ENCODE results near the gene OCIAD2.
"Not testable (repeated sequence)": the region's sequence is repeated elsewhere in the genome, so short reads cannot be mapped to it uniquely, and the experiment has no call there.

The OCIAD2 gene

DNA sequence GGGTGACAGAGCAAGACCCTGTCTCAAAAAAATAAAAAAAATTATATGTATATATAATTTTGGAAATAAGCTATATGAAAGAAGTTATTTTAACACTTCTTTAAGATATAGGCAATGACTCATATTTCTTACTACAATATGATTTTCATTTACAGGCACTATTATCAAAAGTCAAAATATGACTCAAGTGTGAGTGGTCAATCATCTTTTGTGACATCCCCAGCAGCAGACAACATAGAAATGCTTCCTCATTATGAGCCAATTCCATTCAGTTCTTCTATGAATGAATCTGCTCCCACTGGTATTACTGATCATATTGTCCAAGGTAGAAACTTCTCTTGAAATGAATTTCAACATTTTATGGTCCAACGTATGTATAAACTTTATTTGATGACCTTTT, 54.9 kb downstream of the OCIAD2 start:
- DNase-seq = no peak

- not testable (repeated sequence) for DNase-seq
Observed at GRCh38 chr4:48848799-48849198, 57.8 kb downstream of the OCIAD2 start.

- DNase-seq = no peak
Observed at GRCh38 chr4:48844843-48845242, 61.7 kb downstream of the OCIAD2 start.

DNA sequence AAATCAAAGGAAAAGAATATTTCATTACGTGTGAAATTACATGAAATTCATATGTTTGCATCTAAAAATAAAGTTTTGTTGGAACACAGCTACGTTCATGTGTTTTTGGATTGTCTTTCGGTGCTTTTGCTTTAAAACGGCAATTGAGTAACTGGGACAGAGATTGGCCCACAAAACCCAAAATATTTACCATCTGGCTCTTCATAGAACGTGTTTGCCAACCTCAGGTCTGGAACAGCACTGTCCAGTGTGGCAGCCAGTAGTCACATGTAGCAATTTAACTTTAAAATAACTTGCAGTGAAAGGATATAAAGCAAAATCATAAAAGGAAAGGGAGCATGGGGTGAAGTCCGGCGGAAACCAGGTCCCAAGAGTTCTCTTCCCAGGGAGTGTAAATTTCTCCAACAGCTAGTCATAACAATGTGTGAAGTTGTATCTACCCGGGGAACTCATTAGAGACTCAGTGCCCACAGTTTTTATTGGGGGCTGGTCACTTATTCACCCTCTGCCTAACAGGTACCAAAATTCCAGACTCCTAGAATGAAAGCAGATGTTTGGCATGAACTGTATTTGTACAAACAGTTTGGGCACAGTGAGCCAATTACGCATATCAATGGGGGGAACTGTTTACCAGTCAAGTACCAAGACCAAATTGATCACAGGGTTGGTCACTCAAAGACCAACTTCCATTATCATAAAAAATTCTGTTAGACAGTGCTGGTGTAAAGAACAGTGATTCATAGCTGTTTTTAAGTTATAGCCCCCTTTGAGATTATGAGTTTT, 65.3 kb downstream of the OCIAD2 start:
- no peak for DNase-seq

DNA sequence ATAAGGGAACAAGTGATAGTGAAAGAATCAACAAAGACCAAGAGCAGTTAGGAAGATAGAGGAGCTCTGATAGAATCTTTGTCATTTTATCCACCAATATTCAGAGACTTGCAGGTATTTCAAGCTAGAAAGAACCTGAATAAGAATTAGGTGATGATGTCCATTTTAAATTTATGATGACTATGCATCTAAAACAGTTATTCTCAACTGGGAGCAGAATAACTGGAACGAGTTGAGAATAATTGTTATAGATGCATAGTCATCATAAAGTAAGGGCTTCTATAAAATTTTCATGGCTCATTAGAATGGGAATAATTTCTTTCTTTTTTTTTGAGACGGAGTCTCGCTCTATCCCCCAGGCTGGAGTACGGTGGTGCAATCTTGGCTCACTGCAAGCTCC, 69.9 kb downstream of the OCIAD2 start:
- DNase-seq = no peak
